ENCODE measurements around the gene RERG.

The RERG gene

GRCh38 chr12:15184484-15184883, 36.7 kb downstream of the RERG start:
- DNase-seq: no peak

GRCh38 chr12:15183821-15184220, 37.4 kb downstream of the RERG start:
- no peak for DNase-seq

GRCh38 chr12:15181017-15181683, 40.1 kb downstream of the RERG start:
- DNase-seq: no peak

GRCh38 chr12:15180325-15180724, 40.9 kb downstream of the RERG start:
- no peak for DNase-seq

GRCh38 chr12:15179672-15180071, 41.5 kb downstream of the RERG start:
- DNase-seq: no peak

- no peak for DNase-seq
Observed at GRCh38 chr12:15173142-15173541, 48.1 kb downstream of the RERG start.

GRCh38 chr12:15172060-15172822, 49.0 kb downstream of the RERG start:
- DNase-seq: no peak

GRCh38 chr12:15171012-15171655, 50.1 kb downstream of the RERG start:
- DNase-seq: no peak

GRCh38 chr12:15168026-15168678, 53.1 kb downstream of the RERG start:
- DNase-seq: no peak

- DNase-seq: no peak
Observed at GRCh38 chr12:15165012-15165659, 56.1 kb downstream of the RERG start.

GRCh38 chr12:15163030-15163976, 57.9 kb downstream of the RERG start:
- no peak for DNase-seq

- DNase-seq: no peak
Observed at GRCh38 chr12:15158083-15158482, 63.1 kb downstream of the RERG start.

GRCh38 chr12:15157269-15157671, 63.9 kb downstream of the RERG start:
- DNase-seq: no peak

- DNase-seq: no peak
Observed at GRCh38 chr12:15155271-15155670, 65.9 kb downstream of the RERG start.

GRCh38 chr12:15154103-15154502, 67.1 kb downstream of the RERG start:
- no peak for DNase-seq

- no peak for DNase-seq
Observed at GRCh38 chr12:15152868-15153267, 68.3 kb downstream of the RERG start.

- no peak for DNase-seq
Observed at GRCh38 chr12:15152456-15152855, 68.8 kb downstream of the RERG start.

- no peak for DNase-seq
Observed at GRCh38 chr12:15151161-15152091, 69.8 kb downstream of the RERG start.

- DNase-seq: no peak
Observed at GRCh38 chr12:15146585-15146984, 74.6 kb downstream of the RERG start.

GRCh38 chr12:15143467-15143866, 77.8 kb downstream of the RERG start:
- DNase-seq: no peak

- no peak for DNase-seq
Observed at GRCh38 chr12:15142711-15143110, 78.5 kb downstream of the RERG start.

All from CD4-positive, alpha-beta T cell treated with Interleukin-6 for 4 hours (primary cell).